Measurements from ENCODE around the gene OR10G8.

The OR10G8 gene

DNA sequence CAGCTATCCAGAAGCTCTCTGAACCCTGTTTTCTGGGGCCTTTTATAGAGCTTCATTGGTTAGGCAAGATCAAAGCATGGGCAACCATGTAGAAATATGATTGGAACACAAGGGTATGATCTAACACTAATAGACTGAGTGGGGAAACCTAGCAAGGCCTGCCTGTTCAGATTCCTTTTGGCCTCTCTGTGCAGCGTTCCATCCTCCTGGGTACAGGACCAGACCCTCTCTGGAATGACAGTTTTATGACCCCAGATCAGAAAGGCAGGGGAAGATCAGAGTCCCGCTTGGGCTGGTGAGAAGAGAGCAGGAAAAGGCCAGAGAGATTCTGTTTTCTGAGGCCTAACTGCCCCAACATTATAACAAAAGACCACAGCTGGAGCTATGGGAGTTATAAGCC, 52.0 kb downstream of the OR10G8 start:
- no peak for FAIRE-seq

DNA sequence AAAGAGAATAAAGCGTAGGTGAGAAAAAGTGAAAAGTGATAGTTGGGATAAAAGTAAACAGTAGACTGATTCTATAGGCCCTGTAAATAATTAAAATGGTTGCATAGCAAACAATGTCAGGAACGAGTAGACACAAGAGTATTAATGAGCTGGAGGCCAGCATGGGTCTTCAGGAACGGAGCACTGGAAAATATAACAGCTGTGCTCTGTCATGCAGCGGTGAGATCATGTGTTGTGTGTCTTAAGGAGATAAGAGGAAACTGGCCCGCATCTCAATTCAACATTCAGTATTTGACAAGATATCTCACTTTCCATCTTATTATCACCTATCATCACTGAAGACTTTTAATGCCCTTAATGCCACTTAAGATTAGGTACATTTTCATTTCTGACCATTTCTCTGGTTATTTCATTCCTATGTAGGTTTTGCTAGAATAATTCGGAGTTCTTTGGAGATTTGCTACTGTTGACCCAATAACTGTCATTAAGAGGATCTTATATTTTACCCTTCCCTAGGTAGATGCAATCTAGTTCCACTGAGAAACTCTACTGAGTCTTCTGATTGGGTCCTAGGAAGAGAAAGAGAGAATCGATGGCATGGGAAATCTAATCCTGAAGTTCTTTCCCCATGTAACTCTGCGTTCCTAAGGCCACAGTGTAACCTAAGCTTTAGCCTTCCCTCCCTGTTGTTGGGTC, 53.2 kb downstream of the OR10G8 start:
- FAIRE-seq: no peak

Data from G401.6 (cell line).